Medulla oblongata (tissue), 1 donor: ENCODE data around the gene TGIF2LY.
"Not testable (repeated sequence)": the region's sequence is repeated elsewhere in the genome, so short reads cannot be mapped to it uniquely, and the experiment has no call there.

ENCODE experiments used
- DNase-seq: peaks from one replicate; pipeline ENCODE4 v3.0.0-alpha.2; 2015; ENCODE audit errors: extremely low spot score

Gene TGIF2LY

GRCh38 chrY:3578767-3579166, at the start of gene TGIF2LY:
TSS of gene TGIF2LY (plus strand) at chrY:3579067. CDS start at chrY:3579245, 178 bp downstream.
- DNase-seq: not testable (repeated sequence)
